Pancreas (tissue), 10 donors: ENCODE data around the gene SH3BP4. TPM values are rescaled to one million over a fixed set of nuclear protein-coding genes. Genes with fewer than 3 reads are reported as not detected.
A peak's percentile ranks its signal among the peaks of the same experiment; 100 is the strongest.

Source experiments
- ATAC-seq, 4 donors: fragments of 200-7000 bp; cut with Tn5 transposase; one replicate each; pipeline versions ENCODE4 v1.8.0 to v1.9.1; 2020; ENCODE audit warnings: mild to moderate bottlenecking in 4 of 4, moderate library complexity in 4 of 4
- DNase-seq, 6 donors: peaks; one replicate each; pipeline ENCODE4 v3.0.0-alpha.2; 2020
- FAIRE-seq: peaks from 2 replicates; lab custom pipeline; 2012; peaks lifted over from hg19 to GRCh38; lab: Jason Lieb, UNC
- H3K27ac ChIP-seq, 4 donors: fragments of 200-600 bp; sonication (generic); 1 replicate in 3 of 4; 2 replicates in 1 of 4; pipeline versions ENCODE4 v1.5.0 to v1.8.0; 2020
- H3K27me3 ChIP-seq, 4 donors: fragments of 200-600 bp; one replicate each; pipeline ENCODE4 v1.8.0; 2021
- H3K36me3 ChIP-seq, 3 donors: fragments of 200-600 bp; sonication (generic) in 1 of 3; one replicate each; pipeline versions ENCODE4 v1.5.0 to v1.8.0; 2020 to 2021
- H3K4me1 ChIP-seq, 3 donors: fragments of 200-600 bp; one replicate each; pipeline ENCODE4 v1.8.0; 2021
- H3K4me3 ChIP-seq, 4 donors: fragments of 200-600 bp; sonication (generic) in 2 of 4; one replicate each; pipeline versions ENCODE4 v1.5.0 to v1.8.0; 2020 to 2021
- H3K9me3 ChIP-seq, 4 donors: fragments of 200-600 bp; one replicate each; pipeline ENCODE4 v1.8.0; 2021
- WGBS, 2 donors: extraction: QIAGEN DNeasy Blood & Tissue Kit; methylation state at CpG; one replicate each; pipeline ENCODE4 v1.1.7; 2013; 5-methylcytosine and 5-hydroxymethylcytosine counted together
- intact Hi-C, 3 donors: fragments of 100-400 bp; cut with DNase I; formaldehyde crosslinking; loops; one replicate each; pipeline versions ENCODE4 v1.11.1 to v1.14.2; 2022
- polyA plus RNA-seq, 2 donors: library from polyadenylated mRNA; stranded (reverse); fragments of 200-250 nt; gene quantifications; one replicate each; pipeline ENCODE4 v1.2.3, GENCODE V29; 2013
- total RNA-seq, 6 donors: library from RNA; stranded (reverse); fragmentation: NEBNext Ultra II Directional in 4 of 6; extraction: Animal tissue kit (Norgen Biotek cat#: 25700) in 4 of 6; gene quantifications; one replicate each; pipeline versions ENCODE4 v1.2.1 to v1.2.4, GENCODE V29; 2021 to 2023
- TF ChIP-seq, protein P1 (sequence below), 4 donors: fragments of 200-600 bp; sonication (generic) in 3 of 4; IDR thresholded peaks; one replicate each; pipeline versions ENCODE4 v1.5.0 to v1.8.0; 2021; ENCODE audit warnings: antibody characterized with exemption in 4 of 4
- donor health status: healthy with polysubstance abuse.
- donor health status: DM: no; HTN: no; CAD: no; lungs with moderate emphysema.
- donor health status: DM: no; HTN: no; CAD: no.
- donor health status: control.
- donor health status: control.
- donor health status: Bipolar disorder and iron deficiency.
- donor health status: DM: yes; HTN: yes; CAD: no.
- donor health status: DM: no; HTN: no; CAD: no.
- donor health status: DM: no; HTN: no; CAD: no.
- donor health status: DM: yes; HTN: yes; CAD: no.

Gene SH3BP4
- total and polyA plus RNA-seq, 8 donors = 20.5 to 99.7 (median 62.8) TPM

DNA sequence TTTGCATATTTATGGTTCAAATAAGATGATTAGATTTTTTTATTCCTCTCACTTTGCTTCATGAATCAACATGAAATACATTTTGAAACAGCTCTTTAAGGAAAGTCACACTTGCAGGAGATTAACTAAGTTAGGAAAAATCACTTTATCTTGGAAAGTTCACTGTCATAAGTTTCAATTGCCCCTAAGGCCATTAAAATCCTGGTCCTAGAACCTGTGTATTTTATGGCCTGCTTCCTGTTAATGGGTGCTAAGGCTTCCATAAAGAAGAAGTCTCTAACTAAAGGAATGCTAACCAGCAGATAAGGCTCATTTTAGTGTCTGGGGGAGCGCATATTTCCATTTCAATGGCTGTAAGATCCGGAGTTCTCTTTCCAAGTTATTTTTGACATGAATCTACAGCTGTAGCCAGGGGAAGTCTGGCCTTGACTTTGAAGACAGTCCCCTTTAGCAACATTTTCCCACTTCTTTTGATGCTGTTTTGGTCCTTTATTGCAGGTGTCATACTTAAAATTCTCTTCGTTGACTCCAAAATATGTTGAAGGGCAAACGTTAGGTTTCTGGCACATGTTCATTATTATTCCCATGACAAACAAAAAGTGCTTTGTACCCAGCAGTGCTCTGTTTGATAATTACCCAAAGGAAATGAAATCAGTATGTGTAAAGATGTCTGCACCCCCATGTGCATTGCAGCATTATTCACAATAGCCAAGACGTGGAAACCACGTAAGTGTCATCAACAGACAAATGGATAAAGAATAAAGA is 34.4 kb upstream of the SH3BP4 start:
- DNase-seq (no peak), FAIRE-seq (no peak), ATAC-seq (peak in 2 of 4 donors; percentile 63 to 69)
- H3K36me3 ChIP-seq = no peaks in the 10 kb centered on the region
- no peak overlapping the region for H3K4me3 ChIP-seq
- TF ChIP-seq, protein P1, sequence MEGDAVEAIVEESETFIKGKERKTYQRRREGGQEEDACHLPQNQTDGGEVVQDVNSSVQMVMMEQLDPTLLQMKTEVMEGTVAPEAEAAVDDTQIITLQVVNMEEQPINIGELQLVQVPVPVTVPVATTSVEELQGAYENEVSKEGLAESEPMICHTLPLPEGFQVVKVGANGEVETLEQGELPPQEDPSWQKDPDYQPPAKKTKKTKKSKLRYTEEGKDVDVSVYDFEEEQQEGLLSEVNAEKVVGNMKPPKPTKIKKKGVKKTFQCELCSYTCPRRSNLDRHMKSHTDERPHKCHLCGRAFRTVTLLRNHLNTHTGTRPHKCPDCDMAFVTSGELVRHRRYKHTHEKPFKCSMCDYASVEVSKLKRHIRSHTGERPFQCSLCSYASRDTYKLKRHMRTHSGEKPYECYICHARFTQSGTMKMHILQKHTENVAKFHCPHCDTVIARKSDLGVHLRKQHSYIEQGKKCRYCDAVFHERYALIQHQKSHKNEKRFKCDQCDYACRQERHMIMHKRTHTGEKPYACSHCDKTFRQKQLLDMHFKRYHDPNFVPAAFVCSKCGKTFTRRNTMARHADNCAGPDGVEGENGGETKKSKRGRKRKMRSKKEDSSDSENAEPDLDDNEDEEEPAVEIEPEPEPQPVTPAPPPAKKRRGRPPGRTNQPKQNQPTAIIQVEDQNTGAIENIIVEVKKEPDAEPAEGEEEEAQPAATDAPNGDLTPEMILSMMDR (IDR thresholded peaks at IDR 0.05) = no peak
- no peaks in the 10 kb centered on the region for H3K9me3 ChIP-seq
- WGBS, 2 donors = 40 to 41% methylated on average over 6 of the region's 6 CpGs
- intact Hi-C loops = no loop called here
- no peaks in the 10 kb centered on the region for H3K27me3 ChIP-seq
- H3K4me1 ChIP-seq = peaks cover 0 to 4% (median 0%) of the 10 kb centered on the region in 3 donors
- H3K27ac ChIP-seq = peak overlapping the region in 2 of 4 donors; percentile 35 to 40

DNA sequence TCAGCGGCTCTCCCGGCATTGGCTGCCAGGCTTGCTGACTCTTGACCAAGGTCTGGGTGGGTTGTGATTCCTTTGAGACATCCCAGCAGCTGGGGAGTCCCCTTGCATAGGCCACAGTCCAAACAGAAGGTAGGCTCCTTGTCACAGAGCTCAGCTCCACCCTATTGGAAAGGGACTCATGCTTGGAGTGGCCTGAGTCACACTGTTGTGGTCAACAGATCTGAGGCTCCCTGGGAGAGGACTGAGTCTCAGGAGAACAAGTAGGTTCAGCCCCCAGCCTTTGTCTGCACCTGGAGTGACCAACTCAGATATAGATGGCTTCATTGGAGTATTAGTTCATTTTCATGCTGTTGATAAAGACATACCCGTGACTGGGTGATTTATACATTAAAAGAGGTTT is 32.1 kb upstream of the SH3BP4 start:
- intact Hi-C loops = no loop called here
- Histone ChIP-seq H3K4me3 (no peak overlapping the region), H3K27ac (no peak overlapping the region), H3K4me1 (peaks cover 0 to 4% (median 0%) of the 10 kb centered on the region in 3 donors), H3K36me3 (no peaks in the 10 kb centered on the region), H3K27me3 (no peaks in the 10 kb centered on the region), H3K9me3 (no peaks in the 10 kb centered on the region)
- no peak for DNase-seq
- TF ChIP-seq, protein P1 (IDR thresholded peaks at IDR 0.05) = no peak
- no peak for FAIRE-seq
- 88 to 94% methylated on average over 3 of the region's 3 CpGs for WGBS, 2 donors
- ATAC-seq = no peak

DNA sequence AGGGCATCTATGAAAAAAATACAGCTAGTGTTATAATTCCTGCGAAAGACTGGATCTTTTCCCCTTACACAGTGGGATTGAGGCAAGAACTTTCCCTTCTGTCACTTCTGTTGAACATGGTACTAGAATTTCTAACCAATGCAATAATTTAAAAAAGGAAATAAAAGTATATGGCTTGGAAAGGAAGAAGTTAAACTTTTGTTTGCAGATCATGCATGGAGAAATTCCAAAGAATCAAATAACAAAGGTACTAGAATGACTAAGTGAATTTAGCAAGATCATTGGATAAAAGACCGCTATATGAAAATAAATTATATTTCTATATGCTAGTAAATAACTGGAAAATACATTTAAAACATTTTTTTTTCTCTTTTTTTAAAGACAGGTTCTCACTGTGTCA is 31.0 kb upstream of the SH3BP4 start:
- H3K4me3 ChIP-seq = no peak overlapping the region
- H3K27ac ChIP-seq = no peak overlapping the region
- intact Hi-C loops = no loop called here
- FAIRE-seq (no peak), ATAC-seq (no peak), DNase-seq (no peak)
- peaks cover 0 to 4% (median 0%) of the 10 kb centered on the region in 3 donors for H3K4me1 ChIP-seq
- TF ChIP-seq, protein P1 (IDR thresholded peaks at IDR 0.05) = no peak
- no peaks in the 10 kb centered on the region for H3K27me3 ChIP-seq
- H3K36me3 ChIP-seq = no peaks in the 10 kb centered on the region
- no peaks in the 10 kb centered on the region for H3K9me3 ChIP-seq
- WGBS, 2 donors = 79% methylated on average over 2 of the region's 2 CpGs

DNA sequence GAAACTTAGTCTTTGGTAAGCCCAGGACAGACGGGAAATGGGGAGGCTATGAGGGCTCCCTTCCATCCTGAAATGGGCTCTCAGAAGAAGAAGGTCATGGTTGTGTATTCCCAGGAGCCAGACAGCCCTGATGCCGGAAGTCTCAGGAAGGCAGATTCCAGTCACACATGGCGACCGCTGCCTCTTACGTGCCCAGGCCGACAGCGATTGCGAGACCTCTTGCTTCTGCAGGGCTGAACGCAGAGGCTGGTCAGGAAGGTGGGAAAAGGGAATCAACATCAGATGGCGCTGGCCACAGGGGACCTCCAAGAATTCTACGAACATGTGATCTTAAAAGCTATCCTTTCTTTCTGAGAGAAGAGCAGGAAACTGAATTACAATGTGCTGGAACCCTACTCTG is 22.8 kb upstream of the SH3BP4 start:
- no peaks in the 10 kb centered on the region for H3K27me3 ChIP-seq
- intact Hi-C loops = no loop called here
- H3K4me3 ChIP-seq = no peak overlapping the region
- FAIRE-seq (no peak), DNase-seq (no peak), ATAC-seq (no peak)
- H3K27ac ChIP-seq = no peak overlapping the region
- 94 to 97% methylated on average over 11 of the region's 11 CpGs for WGBS, 2 donors
- no peaks in the 10 kb centered on the region for H3K4me1 ChIP-seq
- H3K36me3 ChIP-seq = no peaks in the 10 kb centered on the region
- no peaks in the 10 kb centered on the region for H3K9me3 ChIP-seq
- TF ChIP-seq, protein P1 (IDR thresholded peaks at IDR 0.05) = no peak

DNA sequence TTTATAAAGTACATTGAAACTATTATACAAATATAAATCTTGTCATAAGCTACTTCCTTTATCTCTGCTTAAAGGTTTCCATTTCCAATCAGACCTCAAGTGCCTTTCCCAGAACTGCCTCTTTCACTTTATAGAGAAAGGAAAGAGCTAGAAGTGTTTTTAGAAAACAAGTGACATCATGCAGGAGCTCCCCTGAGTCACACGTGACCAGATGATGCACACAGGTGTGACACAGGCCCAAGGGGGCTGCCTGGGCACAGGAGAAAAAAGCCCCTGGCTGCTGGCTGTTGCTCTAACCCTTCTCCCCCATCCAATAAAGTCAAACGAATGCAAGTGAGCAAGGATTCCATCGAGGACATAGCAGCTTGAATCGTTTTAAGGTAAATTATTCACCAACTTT is 21.4 kb upstream of the SH3BP4 start:
- 43 to 46% methylated on average over 4 of the region's 4 CpGs for WGBS, 2 donors
- no peaks in the 10 kb centered on the region for H3K9me3 ChIP-seq
- no peaks in the 10 kb centered on the region for H3K4me1 ChIP-seq
- H3K36me3 ChIP-seq = no peaks in the 10 kb centered on the region
- TF ChIP-seq, protein P1 (IDR thresholded peaks at IDR 0.05) = no peak
- ATAC-seq = peak in 2 of 4 donors; percentile 25 to 42
- no peak for DNase-seq
- H3K4me3 ChIP-seq = no peak overlapping the region
- FAIRE-seq = no peak
- H3K27me3 ChIP-seq = no peaks in the 10 kb centered on the region
- H3K27ac ChIP-seq = no peak overlapping the region
- intact Hi-C loops = no loop called here
